Measurements from ENCODE around the gene MLPH.

Gene MLPH

GRCh38 chr2:237553948-237554347 lies 66.9 kb downstream of the MLPH start:
- TF ChIP-seq ZFX (IDR thresholded peaks at IDR 0.05; ENCODE audit: borderline replicate concordance) = no peak
- peak overlapping the region; percentile 51 for H3K27ac ChIP-seq

GRCh38 chr2:237555560-237555959 lies 68.5 kb downstream of the MLPH start:
- peak overlapping the region; percentile 51 for H3K27ac ChIP-seq
- TF ChIP-seq ZFX (IDR thresholded peaks at IDR 0.05; ENCODE audit: borderline replicate concordance) (no peak), CTCF (IDR thresholded peaks at IDR 0.05) (no peak)

DNA sequence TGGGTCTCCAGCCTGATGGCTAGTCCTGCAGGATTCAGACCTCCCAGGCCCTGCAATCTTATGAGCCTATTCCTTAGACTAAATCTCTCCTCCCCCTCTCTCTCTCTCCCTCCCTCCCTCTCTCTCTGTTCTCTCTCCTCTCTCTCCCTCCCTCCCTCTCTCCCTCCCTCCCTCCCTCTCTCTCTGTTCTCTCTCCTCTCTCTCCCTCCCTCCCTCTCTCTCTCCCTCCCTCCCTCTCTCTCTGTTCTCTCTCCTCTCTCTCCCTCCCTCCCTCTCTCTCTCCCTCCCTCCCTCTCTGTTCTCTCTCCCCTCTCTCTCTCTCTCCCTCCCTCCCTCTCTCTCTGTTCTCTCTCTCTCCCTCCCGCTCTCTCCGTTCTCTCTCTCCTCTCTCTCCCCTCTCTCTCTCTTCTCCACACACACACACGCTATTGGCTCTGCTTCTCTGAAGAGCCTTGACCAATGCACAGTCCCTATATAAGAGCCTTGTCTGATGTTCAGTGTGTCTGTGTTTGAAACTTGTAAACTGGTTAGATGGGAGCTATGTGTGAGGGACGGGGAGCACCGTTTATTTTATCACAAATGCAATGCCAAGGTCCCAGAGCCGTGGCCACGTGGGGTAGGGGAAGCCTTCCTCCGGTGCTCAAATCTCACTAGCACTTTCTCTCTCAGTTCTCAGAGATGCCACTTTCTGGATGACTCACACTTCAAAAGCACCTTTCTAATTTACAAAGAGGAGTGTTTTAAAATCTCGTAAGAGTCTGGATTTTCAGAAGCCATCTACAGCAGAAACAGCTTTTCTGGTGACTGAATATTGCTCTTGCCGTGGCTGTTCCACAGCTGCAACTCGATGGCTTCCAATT lies 70.0 kb downstream of the MLPH start:
- TF ChIP-seq ZFX (IDR thresholded peaks at IDR 0.05; ENCODE audit: borderline replicate concordance) = no peak
- TF ChIP-seq CTCF (IDR thresholded peaks at IDR 0.05) = no peak
- peak overlapping the region; percentile 51 for H3K27ac ChIP-seq

DNA sequence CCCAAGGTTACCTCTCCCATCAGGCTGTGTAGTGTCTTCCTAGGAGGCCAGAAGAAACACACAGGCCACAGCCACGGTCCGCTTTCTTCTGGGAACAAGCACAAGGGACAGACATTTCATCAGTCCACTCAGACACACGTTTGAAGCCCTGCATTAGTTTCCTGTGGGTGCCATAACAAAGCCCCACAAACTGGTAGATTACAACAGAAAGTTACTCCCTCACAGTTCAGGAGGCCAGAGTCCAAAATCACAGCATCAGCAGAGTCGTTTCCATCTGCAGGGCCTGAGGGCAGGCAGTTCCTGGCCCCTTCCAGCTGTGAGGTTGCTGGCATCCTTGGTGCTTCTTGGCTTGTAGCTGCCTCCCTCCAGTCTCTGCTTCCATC lies 70.6 kb downstream of the MLPH start:
- peak overlapping the region; percentile 48 for H3K27ac ChIP-seq
- TF ChIP-seq ZFX (IDR thresholded peaks at IDR 0.05; ENCODE audit: borderline replicate concordance) = no peak
- TF ChIP-seq CTCF (IDR thresholded peaks at IDR 0.05) = no peak

GRCh38 chr2:237558961-237559641 lies 72.0 kb downstream of the MLPH start:
- TF ChIP-seq CTCF (IDR thresholded peaks at IDR 0.05) (no peak), ZFX (IDR thresholded peaks at IDR 0.05; ENCODE audit: borderline replicate concordance) (no peak)

GRCh38 chr2:237561221-237561620 lies 74.2 kb downstream of the MLPH start:
- no peak for TF ChIP-seq CTCF (IDR thresholded peaks at IDR 0.05)
- no peak for TF ChIP-seq ZFX (IDR thresholded peaks at IDR 0.05; ENCODE audit: borderline replicate concordance)
- H3K27ac ChIP-seq = no peak overlapping the region

More at GRCh38 chr2:237558961-237559641, 72.0 kb downstream of the MLPH start:
- peak overlapping the region; percentile 48 for H3K27ac ChIP-seq

DNA sequence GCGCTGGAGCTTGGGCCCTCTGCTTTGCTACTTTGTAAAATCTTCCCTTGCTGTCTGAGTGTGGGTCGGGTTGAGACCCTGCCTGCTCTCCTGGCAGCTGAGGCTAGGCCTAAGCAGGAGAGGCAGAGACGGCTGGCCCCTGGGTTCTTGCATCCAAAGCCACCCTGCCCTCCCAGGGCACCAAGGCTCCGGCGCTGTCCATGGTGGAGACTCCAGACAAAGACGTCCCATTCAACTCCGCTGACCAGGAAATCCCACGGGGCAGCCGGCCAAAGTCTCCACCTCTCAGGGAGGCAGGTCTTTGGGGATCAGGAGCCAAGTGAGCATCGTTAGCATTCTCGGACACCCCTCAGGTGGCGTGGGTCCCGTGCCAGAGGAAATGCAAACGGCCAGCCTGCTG lies 76.8 kb downstream of the MLPH start:
- TF ChIP-seq ZFX (IDR thresholded peaks at IDR 0.05; ENCODE audit: borderline replicate concordance) (no peak), CTCF (IDR thresholded peaks at IDR 0.05) (no peak)
- no peak overlapping the region for H3K27ac ChIP-seq

All from 22Rv1 (cell line).